Muscle layer of duodenum (tissue), 2 donors: ENCODE results near the gene GAS2L2.
A peak's percentile ranks its signal among the peaks of the same experiment; 100 is the strongest.

ENCODE experiments used
- H3K27ac ChIP-seq: one replicate; pipeline ENCODE4 v1.7.0; 2013; ENCODE audit warnings: mild to moderate bottlenecking, low read length
- H3K27me3 ChIP-seq: one replicate; pipeline ENCODE4 v1.7.0; 2013; ENCODE audit warnings: low read depth, mild to moderate bottlenecking, control low read depth, low read length
- H3K36me3 ChIP-seq, 2 donors: one replicate each; pipeline ENCODE4 v1.7.0; 2013; ENCODE audit warnings: low read length in 2 of 2, control low read depth in 1 of 2, mild to moderate bottlenecking in 1 of 2; ENCODE audit not compliant: insufficient read depth in 2 of 2, control insufficient read depth in 1 of 2
- H3K4me1 ChIP-seq, 2 donors: one replicate each; pipeline ENCODE4 v1.7.0; 2013; ENCODE audit warnings: low read length in 2 of 2, mild to moderate bottlenecking in 2 of 2, control low read depth in 1 of 2, moderate library complexity in 1 of 2; ENCODE audit not compliant: insufficient read depth in 2 of 2, control insufficient read depth in 1 of 2
- H3K4me3 ChIP-seq, 2 donors: one replicate each; pipeline ENCODE4 v1.7.0; 2013; ENCODE audit warnings: low read length in 2 of 2, low read depth in 1 of 2, mild to moderate bottlenecking in 1 of 2
- H3K9me3 ChIP-seq, 2 donors: one replicate each; pipeline ENCODE4 v1.7.0; 2013; ENCODE audit warnings: low read length in 2 of 2, control low read depth in 1 of 2, mild to moderate bottlenecking in 1 of 2; ENCODE audit not compliant: control insufficient read depth in 1 of 2
- donor health status: healthy.

GAS2L2 gene

GRCh38 chr17:35743626-35744328 is 9.3 kb downstream of the GAS2L2 start:
- peaks cover 27% of the 10 kb centered on the region for H3K27me3 ChIP-seq
- no peaks in the 10 kb centered on the region for H3K36me3 ChIP-seq
- peaks cover 2 to 10% of the 10 kb centered on the region in 2 donors for H3K4me1 ChIP-seq
- H3K4me3 ChIP-seq: no peak overlapping the region
- no peaks in the 10 kb centered on the region for H3K9me3 ChIP-seq
- H3K27ac ChIP-seq: no peak overlapping the region

- H3K27me3 ChIP-seq: peaks cover 27% of the 10 kb centered on the region
- peaks cover 2 to 10% of the 10 kb centered on the region in 2 donors for H3K4me1 ChIP-seq
- H3K27ac ChIP-seq: no peak overlapping the region
- no peak overlapping the region for H3K4me3 ChIP-seq
- H3K36me3 ChIP-seq: no peaks in the 10 kb centered on the region
- H3K9me3 ChIP-seq: no peaks in the 10 kb centered on the region
Measured at GRCh38 chr17:35742896-35743477, 10.1 kb downstream of the GAS2L2 start.

- no peaks in the 10 kb centered on the region for H3K36me3 ChIP-seq
- peaks cover 27% of the 10 kb centered on the region for H3K27me3 ChIP-seq
- H3K4me1 ChIP-seq: peaks cover 2 to 10% of the 10 kb centered on the region in 2 donors
- H3K9me3 ChIP-seq: no peaks in the 10 kb centered on the region
- H3K27ac ChIP-seq: no peak overlapping the region
- no peak overlapping the region for H3K4me3 ChIP-seq
Measured at GRCh38 chr17:35742496-35742895, 10.5 kb downstream of the GAS2L2 start.

- peaks cover 27% of the 10 kb centered on the region for H3K27me3 ChIP-seq
- H3K36me3 ChIP-seq: no peaks in the 10 kb centered on the region
- peak overlapping the region in 1 of 2 donors; percentile 43 for H3K4me3 ChIP-seq
- H3K27ac ChIP-seq: no peak overlapping the region
- no peaks in the 10 kb centered on the region for H3K9me3 ChIP-seq
- H3K4me1 ChIP-seq: peaks cover 2 to 10% of the 10 kb centered on the region in 2 donors
Measured at GRCh38 chr17:35740997-35741931, 11.8 kb downstream of the GAS2L2 start.

- Histone ChIP-seq H3K4me3 (no peak overlapping the region), H3K4me1 (peaks cover 2 to 10% of the 10 kb centered on the region in 2 donors), H3K27ac (no peak overlapping the region), H3K27me3 (peaks cover 27% of the 10 kb centered on the region), H3K36me3 (no peaks in the 10 kb centered on the region), H3K9me3 (no peaks in the 10 kb centered on the region)
Measured at GRCh38 chr17:35740216-35740615, 12.8 kb downstream of the GAS2L2 start.

- no peak overlapping the region for H3K27ac ChIP-seq
- H3K4me1 ChIP-seq: peaks cover under 1 to 10% of the 10 kb centered on the region in 2 donors
- peaks cover 27% of the 10 kb centered on the region for H3K27me3 ChIP-seq
- H3K36me3 ChIP-seq: no peaks in the 10 kb centered on the region
- H3K4me3 ChIP-seq: no peak overlapping the region
- no peaks in the 10 kb centered on the region for H3K9me3 ChIP-seq
Measured at GRCh38 chr17:35738519-35739133, 14.4 kb downstream of the GAS2L2 start.

GRCh38 chr17:35736236-35736635 is 16.8 kb downstream of the GAS2L2 start:
- Histone ChIP-seq H3K27ac (no peak overlapping the region), H3K4me1 (peaks cover 0 to 7% of the 10 kb centered on the region in 2 donors), H3K36me3 (no peaks in the 10 kb centered on the region), H3K9me3 (no peaks in the 10 kb centered on the region), H3K4me3 (no peak overlapping the region), H3K27me3 (peaks cover 12% of the 10 kb centered on the region)

- no peak overlapping the region for H3K27ac ChIP-seq
- no peaks in the 10 kb centered on the region for H3K36me3 ChIP-seq
Measured at GRCh38 chr17:35735036-35735805, 17.8 kb downstream of the GAS2L2 start.

GRCh38 chr17:35734396-35734795 is 18.6 kb downstream of the GAS2L2 start:
- Histone ChIP-seq H3K4me3 (no peak overlapping the region), H3K9me3 (no peaks in the 10 kb centered on the region), H3K27me3 (no peaks in the 10 kb centered on the region)

More at GRCh38 chr17:35735036-35735805, 17.8 kb downstream of the GAS2L2 start:
- peaks cover 3% of the 10 kb centered on the region for H3K27me3 ChIP-seq
- peaks cover 0 to 11% of the 10 kb centered on the region in 2 donors for H3K4me1 ChIP-seq
- H3K9me3 ChIP-seq: no peaks in the 10 kb centered on the region
- no peak overlapping the region for H3K4me3 ChIP-seq

GRCh38 chr17:35733366-35733765 is 19.7 kb downstream of the GAS2L2 start:
- no peaks in the 10 kb centered on the region for H3K9me3 ChIP-seq
- H3K4me1 ChIP-seq: peaks cover 0 to 11% of the 10 kb centered on the region in 2 donors
- H3K4me3 ChIP-seq: no peak overlapping the region
- H3K36me3 ChIP-seq: no peaks in the 10 kb centered on the region
- no peaks in the 10 kb centered on the region for H3K27me3 ChIP-seq
- no peak overlapping the region for H3K27ac ChIP-seq

More at GRCh38 chr17:35734396-35734795, 18.6 kb downstream of the GAS2L2 start:
- Histone ChIP-seq H3K27ac (no peak overlapping the region), H3K36me3 (no peaks in the 10 kb centered on the region), H3K4me1 (peaks cover 0 to 11% of the 10 kb centered on the region in 2 donors)
